ENCODE results near the gene BABAM2.

The BABAM2 gene

DNA sequence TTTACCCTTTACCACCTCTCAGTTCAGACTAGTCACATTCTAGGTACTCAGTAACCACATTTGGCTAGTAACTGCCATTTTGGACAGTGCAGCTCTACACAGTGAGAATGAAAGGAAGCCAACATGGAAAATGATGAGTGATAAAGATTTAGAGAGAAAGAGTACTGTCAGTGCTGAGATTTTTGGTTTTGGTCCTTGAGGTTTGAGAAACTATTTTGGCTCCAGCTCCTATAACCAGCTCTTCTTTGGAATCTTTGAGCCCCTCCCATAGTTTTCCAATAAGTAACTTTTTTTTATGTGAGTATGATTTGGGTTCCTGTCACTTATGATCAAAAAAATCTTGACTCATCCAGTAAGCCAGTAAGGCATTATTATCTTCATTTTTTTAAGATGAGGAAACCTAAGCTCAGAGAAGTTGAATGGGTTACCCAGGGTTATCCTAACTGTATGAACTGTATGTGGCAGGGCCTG is 173.0 kb downstream of the BABAM2 start:
- DNase-seq = no peak

DNA sequence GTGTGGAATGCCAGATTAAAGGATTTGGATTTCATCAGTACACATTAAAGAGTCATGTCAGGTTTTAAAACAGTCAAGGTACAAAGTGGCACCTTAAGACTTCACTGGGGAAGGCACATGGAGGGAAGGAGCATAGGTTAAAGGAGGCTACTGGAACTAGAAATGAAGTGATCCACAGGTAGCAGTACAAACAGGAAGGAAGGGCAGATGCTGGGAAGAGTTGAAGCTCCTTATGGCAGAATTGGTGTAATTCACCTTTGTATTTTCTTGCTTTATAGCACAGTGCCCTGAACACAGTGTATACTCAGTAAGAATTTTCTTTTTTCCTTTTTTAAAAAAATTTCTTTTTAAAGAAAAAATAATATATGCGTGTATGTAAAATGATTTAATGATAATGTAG is 177.1 kb downstream of the BABAM2 start:
- DNase-seq = no peak

GRCh38 chr2:28068088-28068487 is 177.6 kb downstream of the BABAM2 start:
- no peak for DNase-seq

GRCh38 chr2:28068527-28068926 is 178.0 kb downstream of the BABAM2 start:
- no peak for DNase-seq

GRCh38 chr2:28071221-28071620 is 180.7 kb downstream of the BABAM2 start:
- peak in 3 of 56 donors; percentile 1 to 10 (median 4) for DNase-seq

DNA sequence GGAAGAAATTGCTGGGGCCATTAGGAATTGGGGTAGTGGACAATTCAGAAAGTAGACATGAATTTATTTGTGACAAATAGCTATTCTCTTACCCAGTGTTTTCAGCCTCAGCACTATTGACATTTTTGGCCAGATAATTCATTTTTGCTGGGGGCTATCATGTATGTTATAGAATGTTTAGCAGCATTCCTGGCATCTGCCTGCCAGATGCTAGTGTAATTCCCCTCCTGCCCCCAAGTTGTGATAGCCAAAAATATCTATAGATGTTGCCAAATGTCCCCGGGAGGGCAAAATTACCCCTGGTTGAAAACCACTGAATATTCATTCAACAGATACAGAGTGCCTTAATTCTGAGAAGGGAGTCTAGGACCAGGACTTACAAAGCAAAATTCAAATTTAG is 183.6 kb downstream of the BABAM2 start:
- no peak for DNase-seq

- no peak for DNase-seq
Observed at GRCh38 chr2:28080911-28081310, 190.4 kb downstream of the BABAM2 start.

- DNase-seq = no peak
Observed at GRCh38 chr2:28082131-28082530, 191.6 kb downstream of the BABAM2 start.

- no peak for DNase-seq
Observed at GRCh38 chr2:28083476-28083875, 192.9 kb downstream of the BABAM2 start.

- no peak for DNase-seq
Observed at GRCh38 chr2:28084564-28084963, 194.0 kb downstream of the BABAM2 start.

GRCh38 chr2:28085201-28085600 is 194.7 kb downstream of the BABAM2 start:
- DNase-seq = no peak

DNA sequence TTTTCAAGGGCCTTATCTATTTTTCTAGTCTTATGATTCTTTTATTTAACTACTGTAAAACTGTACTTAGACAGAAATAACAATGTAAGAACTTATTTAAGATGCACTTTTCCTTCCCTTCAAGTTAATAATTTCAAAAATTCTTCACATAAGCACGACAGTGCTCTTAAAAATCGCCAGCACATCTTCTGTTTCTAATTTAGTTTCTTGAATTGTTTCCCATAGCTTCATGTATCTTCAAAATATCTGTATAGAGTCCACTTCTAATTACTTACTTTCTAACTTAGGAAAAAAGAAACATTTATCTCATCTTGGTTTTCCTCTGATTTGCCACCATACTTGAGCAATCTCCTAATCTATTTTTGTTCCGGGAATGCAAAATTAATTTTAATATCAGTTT is 196.1 kb downstream of the BABAM2 start:
- no peak for DNase-seq

GRCh38 chr2:28088970-28089369 is 198.4 kb downstream of the BABAM2 start:
- no peak for DNase-seq

DNA sequence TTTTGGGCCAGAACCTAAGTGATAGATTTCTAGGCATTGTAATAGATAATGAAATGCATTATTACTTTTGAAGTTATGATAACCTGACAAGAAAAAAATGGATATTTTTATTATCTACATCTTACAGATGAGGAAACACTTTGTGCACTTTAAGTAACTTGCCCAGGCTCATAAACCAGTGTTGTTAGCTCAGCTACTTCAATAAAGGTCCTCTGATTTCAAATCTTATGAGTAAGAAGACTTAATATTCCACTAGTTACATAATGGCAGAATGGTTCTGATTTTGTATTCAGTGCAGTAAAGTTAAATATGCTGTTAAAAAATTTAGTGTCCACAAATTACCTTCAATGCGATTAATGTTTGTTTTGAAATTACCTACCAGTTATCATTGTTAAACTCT is 199.0 kb downstream of the BABAM2 start:
- DNase-seq = no peak

DNA sequence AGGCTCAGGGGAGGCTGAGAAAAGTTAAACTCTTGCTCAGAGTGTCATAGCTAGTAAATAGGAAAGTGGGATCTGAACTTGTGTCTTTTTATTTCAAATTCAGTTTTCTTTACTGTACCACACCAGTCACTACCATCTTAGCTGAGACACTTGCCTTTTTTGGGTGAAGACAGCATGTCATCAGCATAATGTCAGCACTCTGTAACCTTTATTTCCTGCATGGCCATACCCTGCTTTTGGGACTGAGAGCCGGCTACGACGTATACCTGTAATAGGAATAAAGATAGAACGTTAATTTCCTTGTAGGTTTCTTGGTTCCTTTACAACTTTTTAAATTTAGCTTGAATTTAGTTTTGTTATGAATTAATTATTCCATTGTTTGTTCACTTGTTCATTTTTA is 202.8 kb downstream of the BABAM2 start:
- no peak for DNase-seq

DNA sequence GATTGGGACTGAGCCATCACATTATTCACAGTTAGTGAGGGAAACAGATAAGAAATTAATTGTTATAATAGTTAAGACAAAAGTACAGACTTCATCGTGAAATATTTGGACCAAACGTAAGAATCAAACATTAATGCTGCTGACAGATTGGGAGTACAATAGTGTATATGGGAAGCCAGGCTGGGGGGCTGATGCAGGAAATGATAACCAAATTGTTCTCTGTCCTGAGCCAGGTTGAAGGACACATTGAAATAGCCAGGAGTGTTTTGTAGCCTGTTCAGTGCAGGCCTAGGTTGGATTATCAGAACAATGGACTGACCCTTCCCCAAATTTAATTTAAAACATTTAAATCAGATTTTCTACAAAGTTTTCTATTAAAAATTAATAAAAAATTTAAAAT is 203.2 kb downstream of the BABAM2 start:
- no peak for DNase-seq

- DNase-seq = no peak
Observed at GRCh38 chr2:28094739-28095138, 204.2 kb downstream of the BABAM2 start.

DNA sequence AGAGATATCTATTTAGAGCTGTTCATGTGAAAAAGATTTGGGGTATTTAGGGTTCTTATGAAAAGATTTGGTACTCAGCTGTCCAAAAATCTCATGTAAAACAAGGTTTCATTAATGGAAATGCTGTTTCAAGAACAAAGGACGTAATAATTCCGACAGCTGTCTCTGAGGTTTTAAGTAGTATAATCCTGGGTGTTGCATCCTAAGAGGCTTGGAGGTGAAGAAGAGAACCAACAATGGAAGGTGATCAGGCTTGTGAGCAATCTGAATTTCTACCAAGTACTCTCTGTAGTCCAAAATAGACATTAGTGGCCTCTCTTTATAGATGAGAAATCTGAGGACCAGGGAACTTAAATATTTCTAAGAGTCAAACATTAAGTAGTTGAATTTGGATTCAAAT is 205.1 kb downstream of the BABAM2 start:
- DNase-seq = no peak

- DNase-seq = no peak
Observed at GRCh38 chr2:28096421-28096820, 205.9 kb downstream of the BABAM2 start.

DNA sequence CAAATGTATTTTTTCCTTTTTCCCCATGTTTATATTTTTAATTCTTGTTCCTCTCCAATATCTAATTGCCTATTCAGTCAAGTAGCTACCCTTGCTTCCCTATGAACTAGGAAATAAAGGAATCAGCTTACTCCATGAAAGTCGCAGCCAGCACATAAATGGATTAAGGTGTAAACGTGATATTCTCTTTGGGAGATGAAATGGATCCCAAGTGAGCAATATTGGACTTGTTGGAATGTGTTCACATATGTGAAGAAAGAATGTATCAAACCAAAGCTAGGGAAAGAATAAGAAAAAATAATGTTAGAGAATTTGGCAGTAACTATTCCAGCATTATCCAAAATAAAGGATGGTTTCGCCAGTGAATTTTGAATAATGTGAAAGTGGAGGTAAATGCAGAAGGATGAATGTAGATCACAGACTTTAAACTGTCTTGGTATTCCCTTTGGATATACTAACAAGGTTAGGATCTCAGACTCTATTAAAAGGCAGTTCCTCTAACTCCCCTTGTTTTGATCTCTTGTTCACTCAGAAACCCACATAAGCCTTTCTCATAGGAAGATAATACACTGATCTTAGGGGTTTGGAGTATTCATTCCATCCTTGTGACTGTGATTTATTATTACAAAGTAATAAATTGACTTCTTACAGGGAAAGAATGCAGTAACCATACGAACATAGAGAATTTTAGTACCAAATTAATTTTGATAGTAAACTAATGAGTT is 208.1 kb downstream of the BABAM2 start:
- DNase-seq = no peak

- DNase-seq = no peak
Observed at GRCh38 chr2:28101123-28101522, 210.6 kb downstream of the BABAM2 start.

GRCh38 chr2:28101892-28102291 is 211.4 kb downstream of the BABAM2 start:
- DNase-seq = no peak

GRCh38 chr2:28102455-28102874 is 211.9 kb downstream of the BABAM2 start:
- DNase-seq = no peak

DNA sequence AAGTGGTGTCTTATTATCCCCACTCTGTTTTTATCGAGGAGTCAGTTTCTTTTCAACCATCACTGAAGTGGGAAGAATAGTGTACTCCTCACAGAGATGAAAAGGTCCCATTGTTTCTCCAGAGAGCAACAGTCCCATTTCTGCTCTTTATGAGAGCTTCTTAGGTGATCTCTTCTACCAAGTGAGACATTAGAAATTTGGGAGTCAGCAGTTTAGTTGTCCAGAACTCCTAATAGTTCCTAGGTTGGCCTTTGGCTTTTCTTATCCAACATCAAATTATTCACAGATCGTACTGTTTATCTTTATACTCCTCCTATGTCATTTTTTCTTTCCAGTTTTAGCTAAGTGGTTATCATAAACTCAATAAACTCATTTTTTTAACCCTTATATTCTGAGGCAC is 213.1 kb downstream of the BABAM2 start:
- no peak for DNase-seq

Measured in amygdala (tissue), 56 donors.